H9 (cell line): ENCODE results near the gene MYBPC2. TPM values are rescaled to one million over a fixed set of nuclear protein-coding genes. Genes with fewer than 3 reads are reported as not detected.

ENCODE experiments used
- DNase-seq: peaks from one replicate; pipeline ENCODE4 v3.0.0-alpha.2; 2017
- H2AFZ ChIP-seq: one replicate; pipeline ENCODE4 v1.6.1; 2013; ENCODE audit warnings: mild to moderate bottlenecking, low read length, control low read depth, moderate library complexity
- H2AK5ac ChIP-seq: 2 replicates; pipeline ENCODE4 v1.6.1; 2013; ENCODE audit warnings: low read length, control low read depth, mixed read lengths; ENCODE audit not compliant: insufficient read length
- H2BK120ac ChIP-seq: one replicate; pipeline ENCODE4 v1.6.1; 2013; ENCODE audit warnings: low read depth, mild to moderate bottlenecking, low read length, control low read depth, inconsistent platforms; ENCODE audit not compliant: poor library complexity, severe bottlenecking
- H2BK12ac ChIP-seq: 2 replicates; pipeline ENCODE4 v1.6.1; 2013; ENCODE audit warnings: low read length, control low read depth, mixed read lengths, low read depth; ENCODE audit not compliant: insufficient read length
- H2BK15ac ChIP-seq: 2 replicates; pipeline ENCODE4 v1.6.1; 2013; ENCODE audit warnings: low read depth, low read length, control low read depth
- H2BK20ac ChIP-seq: one replicate; pipeline ENCODE4 v1.6.1; 2013; ENCODE audit warnings: low read depth, mild to moderate bottlenecking, low read length, control low read depth, inconsistent platforms; ENCODE audit not compliant: poor library complexity, severe bottlenecking
- H2BK5ac ChIP-seq: 2 replicates; pipeline ENCODE4 v1.6.1; 2013; ENCODE audit warnings: low read length, control low read depth, mixed read lengths; ENCODE audit not compliant: insufficient read length
- H3K14ac ChIP-seq: 2 replicates; pipeline ENCODE4 v1.6.1; 2013; ENCODE audit warnings: low read length, control low read depth; ENCODE audit not compliant: insufficient read depth
- H3K18ac ChIP-seq: 2 replicates; pipeline ENCODE4 v1.6.1; 2013; ENCODE audit warnings: low read depth, mild to moderate bottlenecking, mixed read lengths, low read length, control low read depth; ENCODE audit not compliant: insufficient read length
- H3K23ac ChIP-seq: 2 replicates; pipeline ENCODE4 v1.6.1; 2013; ENCODE audit warnings: low read length, control low read depth, mixed read lengths, low read depth; ENCODE audit not compliant: insufficient read length
- H3K23me2 ChIP-seq: 2 replicates; pipeline ENCODE4 v1.6.1; 2013; ENCODE audit warnings: low read depth, mild to moderate bottlenecking, mixed read lengths, low read length, control low read depth; ENCODE audit not compliant: insufficient read length, poor library complexity, severe bottlenecking
- H3K27ac ChIP-seq: 2 replicates; pipeline ENCODE4 v1.5.1; 2013; ENCODE audit warnings: low read length, control low read depth, mixed read lengths, low read depth; ENCODE audit not compliant: insufficient read length
- H3K27me3 ChIP-seq: 2 replicates; pipeline ENCODE4 v1.6.1; 2013; ENCODE audit warnings: low read length, control low read depth, inconsistent platforms; ENCODE audit not compliant: insufficient read depth
- H3K4ac ChIP-seq: 2 replicates; pipeline ENCODE4 v1.6.1; 2013; ENCODE audit warnings: low read depth, mild to moderate bottlenecking, control low read depth, inconsistent platforms, low read length, moderate library complexity
- H3K4me1 ChIP-seq: 2 replicates; pipeline ENCODE4 v1.6.1; 2013; ENCODE audit warnings: low read length, control low read depth, inconsistent platforms; ENCODE audit not compliant: insufficient read depth
- H3K4me2 ChIP-seq: 2 replicates; pipeline ENCODE4 v1.6.1; 2013; ENCODE audit warnings: low read length, control low read depth, mixed read lengths; ENCODE audit not compliant: insufficient read length, insufficient read depth
- H3K56ac ChIP-seq: 2 replicates; pipeline ENCODE4 v1.6.1; 2013; ENCODE audit warnings: low read depth, mild to moderate bottlenecking, mixed read lengths, low read length, control low read depth; ENCODE audit not compliant: insufficient read length
- H3K79me1 ChIP-seq: 2 replicates; pipeline ENCODE4 v1.6.1; 2013; ENCODE audit warnings: low read depth, mild to moderate bottlenecking, moderate library complexity, low read length, control low read depth, inconsistent platforms; ENCODE audit not compliant: insufficient read depth, poor library complexity, severe bottlenecking
- H3K79me2 ChIP-seq: 2 replicates; pipeline ENCODE4 v1.6.1; 2013; ENCODE audit warnings: low read length, control low read depth, inconsistent platforms; ENCODE audit not compliant: insufficient read depth
- H3K9ac ChIP-seq: 2 replicates; pipeline ENCODE4 v1.6.1; 2013; ENCODE audit warnings: low read length, control low read depth, mixed read lengths; ENCODE audit not compliant: insufficient read length; ENCODE audit errors: extremely low read depth
- H3K9me3 ChIP-seq: one replicate; pipeline ENCODE4 v1.6.1; 2013; ENCODE audit warnings: low read depth, low read length, inconsistent platforms; ENCODE audit not compliant: control insufficient read depth
- H3T11ph ChIP-seq: one replicate; pipeline ENCODE4 v1.6.1; 2013; ENCODE audit warnings: mild to moderate bottlenecking, low read length, control low read depth, inconsistent platforms
- H4K20me1 ChIP-seq: one replicate; pipeline ENCODE4 v1.6.1; 2013; ENCODE audit not compliant: control insufficient read depth, insufficient read length, insufficient read depth
- H4K5ac ChIP-seq: 2 replicates; pipeline ENCODE4 v1.6.1; 2013; ENCODE audit warnings: low read depth, mild to moderate bottlenecking, mixed read lengths, low read length, control low read depth; ENCODE audit not compliant: insufficient read length
- H4K8ac ChIP-seq: replicated peaks from 2 replicates; pipeline ENCODE4 v1.6.1; 2013; ENCODE audit warnings: low read length, control low read depth, mixed read lengths, low read depth; ENCODE audit not compliant: insufficient read length
- H4K91ac ChIP-seq: 2 replicates; pipeline ENCODE4 v1.6.1; 2013; ENCODE audit warnings: low read depth, mild to moderate bottlenecking, moderate library complexity, mixed read lengths, low read length, control low read depth; ENCODE audit not compliant: insufficient read length
- H3K27ac Mint-ChIP-seq, 3 experiments: 2 replicates in 2 of 3; 3 replicates in 1 of 3; pipeline ENCODE4 v1.8.0; 2020 to 2021; ENCODE audit warnings: mixed read lengths in 3 of 3, mild to moderate bottlenecking in 1 of 3, moderate library complexity in 1 of 3
- H3K27me3 Mint-ChIP-seq: 2 replicates; pipeline ENCODE4 v1.8.0; 2021; ENCODE audit warnings: low read depth, mild to moderate bottlenecking, moderate library complexity, mixed read lengths
- H3K36me3 Mint-ChIP-seq, 3 experiments: 2 replicates in 2 of 3; 3 replicates in 1 of 3; pipeline ENCODE4 v1.8.0; 2020 to 2021; ENCODE audit warnings: low read depth in 3 of 3, mixed read lengths in 3 of 3; ENCODE audit not compliant: insufficient read depth in 1 of 3
- H3K4me1 Mint-ChIP-seq, 2 experiments: 2 replicates each; pipeline ENCODE4 v1.8.0; 2020; ENCODE audit warnings: mixed read lengths in 2 of 2
- H3K4me3 Mint-ChIP-seq, 2 experiments: 2 replicates in 1 of 2; 3 replicates in 1 of 2; pipeline ENCODE4 v1.8.0; 2020 to 2021; ENCODE audit warnings: mild to moderate bottlenecking in 2 of 2, mixed read lengths in 2 of 2, moderate library complexity in 1 of 2
- H3K9me3 Mint-ChIP-seq, 2 experiments: 2 replicates in 1 of 2; 3 replicates in 1 of 2; pipeline ENCODE4 v1.8.0; 2020; ENCODE audit warnings: mild to moderate bottlenecking in 2 of 2, mixed read lengths in 2 of 2, moderate library complexity in 1 of 2
- CTCF ChIP-seq: fragments of 200-600 bp; sonication (generic); conservative IDR thresholded peaks from 3 replicates; pipeline ENCODE4 v1.8.0; 2021; ENCODE audit warnings: antibody characterized with exemption, mild to moderate bottlenecking
- WGBS: extraction: QIAGEN DNeasy Blood & Tissue Kit; methylation state at CpG from one replicate; pipeline ENCODE4 v1.1.7; 2013; ENCODE audit warnings: missing lambda C conversion rate, low lambda C conversion rate, mixed read lengths; ENCODE audit not compliant: insufficient read length; ENCODE audit errors: extremely low coverage; 5-methylcytosine and 5-hydroxymethylcytosine counted together
- total RNA-seq: library from RNA; stranded (reverse); gene quantifications from 2 replicates; pipeline ENCODE4 v1.2.1, GENCODE V29; 2021

MYBPC2 gene
- total RNA-seq, 1 experiment from 2014 or later: 4.9 TPM

- peak within 1 kb of the TSS; percentile 87 for H3K14ac ChIP-seq
- H3K9ac ChIP-seq: peak within 1 kb of the TSS; percentile 50
- no peak within 1 kb of the TSS for H2BK12ac ChIP-seq
- H3K27ac ChIP-seq: no peak within 1 kb of the TSS
- H3K79me1 ChIP-seq: peaks cover 9% of the 10 kb centered on the region
- H3K27me3 Mint-ChIP-seq: peaks cover 2% of the 10 kb centered on the region; the same call in 1 of the 2 replicates
- peaks cover 8 to 21% of the 10 kb centered on the region in 2 experiments for H3K4me1 Mint-ChIP-seq
- no peak within 1 kb of the TSS for H2AK5ac ChIP-seq
- H3K27ac Mint-ChIP-seq: peak within 1 kb of the TSS; percentile 98 to 99 (median 98)
- H2BK5ac ChIP-seq: no peak within 1 kb of the TSS
- peaks cover 7% of the 10 kb centered on the region for H3K9me3 ChIP-seq
- H3K23ac ChIP-seq: no peak within 1 kb of the TSS
- H3K23me2 ChIP-seq: no peaks in the 10 kb centered on the region
- H3K4me1 ChIP-seq: peaks cover 4% of the 10 kb centered on the region; the same call in 1 of the 2 replicates
- no peak for TF ChIP-seq CTCF
- no peak within 1 kb of the TSS for H4K5ac ChIP-seq
- peak within 1 kb of the TSS; percentile 42 for H3K4me2 ChIP-seq
- H3K27me3 ChIP-seq: no peaks in the 10 kb centered on the region
- H2AFZ ChIP-seq: no peak within 1 kb of the TSS
- H4K20me1 ChIP-seq: no peaks in the 10 kb centered on the region
- peak within 1 kb of the TSS; percentile 96 to 99 for H3K4me3 Mint-ChIP-seq
- no peak within 1 kb of the TSS for H4K91ac ChIP-seq
- no peak within 1 kb of the TSS for H3T11ph ChIP-seq
- H2BK20ac ChIP-seq: no peak within 1 kb of the TSS
- DNase-seq: peak; percentile 97
- H3K18ac ChIP-seq: peak within 1 kb of the TSS; percentile 85
- H3K56ac ChIP-seq: no peak within 1 kb of the TSS
- H3K36me3 Mint-ChIP-seq: peaks cover 31 to 36% (median 34%) of the 10 kb centered on the region in 3 experiments
- no CpG with 5 or more reads among the region's 58 CpGs for WGBS
- H2BK15ac ChIP-seq: no peak within 1 kb of the TSS
- H3K9me3 Mint-ChIP-seq: peaks cover 10 to 21% of the 10 kb centered on the region in 2 experiments
- H3K79me2 ChIP-seq: peaks cover 5% of the 10 kb centered on the region; the same call in 1 of the 2 replicates
- H3K4ac ChIP-seq: no peak within 1 kb of the TSS
- no peak within 1 kb of the TSS for H2BK120ac ChIP-seq
- H4K8ac ChIP-seq: no peak within 1 kb of the TSS
Measured at GRCh38 chr19:50476224-50476906, 43.7 kb downstream of the MYBPC2 start, which contains the start of the genes EMC10 and GARIN5A. EMC10 (plus strand) TSS chr19:50476507; CDS start chr19:50476545, 38 bp downstream. GARIN5A (minus strand) TSS chr19:50476848; CDS start chr19:50476388, 460 bp downstream.
